Adrenal gland (tissue), 12 donors: Measurements from ENCODE around the gene ZDHHC14. TPM values are rescaled to one million over a fixed set of nuclear protein-coding genes. Genes with fewer than 3 reads are reported as not detected.

Source experiments
- DNase-seq, 7 donors: peaks; one replicate each; pipeline ENCODE4 v3.0.0-alpha.2; 2019 to 2020
- H3K27ac ChIP-seq, 5 donors: fragments of 200-600 bp; sonication (generic) in 4 of 5; 1 replicate in 3 of 5; 2 replicates in 2 of 5; pipeline versions ENCODE4 v1.5.1 to v1.8.0; 2016 to 2020; ENCODE audit warnings: mild to moderate bottlenecking in 1 of 5
- H3K27me3 ChIP-seq: fragments of 200-600 bp; 2 replicates; pipeline ENCODE4 v1.8.0; 2021
- H3K36me3 ChIP-seq, 2 donors: fragments of 200-600 bp; replicated peaks in 1 of 2; 1 replicate in 1 of 2; 2 replicates in 1 of 2; pipeline versions ENCODE4 v1.5.1 to v1.8.0; 2018 to 2022
- H3K4me1 ChIP-seq, 2 donors: fragments of 200-600 bp; replicated peaks in 1 of 2; 1 replicate in 1 of 2; 2 replicates in 1 of 2; pipeline versions ENCODE4 v1.5.1 to v1.8.0; 2018 to 2021
- H3K4me3 ChIP-seq, 4 donors: fragments of 200-600 bp; sonication (generic) in 3 of 4; one replicate each; pipeline ENCODE4 v1.5.1; 2016 to 2018
- H3K9me3 ChIP-seq, 3 donors: fragments of 200-600 bp; sonication (generic) in 1 of 3; replicated peaks in 1 of 3; 1 replicate in 2 of 3; 2 replicates in 1 of 3; pipeline versions ENCODE4 v1.5.1 to v1.8.0; 2016 to 2021
- CTCF ChIP-seq, 6 experiments: fragments of 450-650 bp in 4 of 6; fragments of 200-600 bp in 2 of 6; sonication (generic) in 1 of 6; IDR thresholded peaks; 1 replicate in 5 of 6; 2 replicates in 1 of 6; pipeline versions ENCODE4 v1.5.1 to v1.8.0; 2016 to 2021; ENCODE audit warnings: antibody characterized with exemption in 6 of 6, mild to moderate bottlenecking in 2 of 6, moderate library complexity in 1 of 6
- POLR2A ChIP-seq, 2 donors: fragments of 450-650 bp; IDR thresholded peaks; one replicate each; pipeline ENCODE4 v1.6.1; 2017; ENCODE audit warnings: antibody characterized with exemption in 2 of 2, mild to moderate bottlenecking in 2 of 2, moderate library complexity in 1 of 2
- WGBS, 4 donors: extraction: QIAGEN DNeasy Blood & Tissue Kit in 2 of 4; methylation state at CpG; one replicate each; pipeline versions ENCODE4 v1.1.5 to v1.1.7; 2013 to 2017; 5-methylcytosine and 5-hydroxymethylcytosine counted together
- intact Hi-C, 2 donors: fragments of 100-400 bp; cut with DNase I; formaldehyde crosslinking; loops; one replicate each; pipeline versions ENCODE4 v1.14.1 to v1.15.0; 2022 to 2023
- polyA plus RNA-seq, 3 donors: library from polyadenylated mRNA; stranded (reverse); fragments of 200-250 nt in 2 of 3; fragments of 350-450 nt in 1 of 3; fragmentation: Illumina TruSeq in 1 of 3; extraction: RNeasy Lipid Tissue Mini Kit (QIAGEN cat#74804) in 1 of 3; gene quantifications; one replicate each; pipeline ENCODE4 v1.2.3, GENCODE V29; 2013 to 2014
- total RNA-seq, 9 donors: library from RNA; depleted of rRNA in 4 of 9; stranded (reverse); fragments of >200 nt in 4 of 9; fragments of 120-200 nt in 1 of 9; fragmentation: NEBNext Ultra II Directional in 1 of 9; extraction: Animal tissue kit (Norgen Biotek cat#: 25700) in 1 of 9; gene quantifications; one replicate each; pipeline versions ENCODE4 v1.1.0 to v1.2.4, GENCODE V29; 2013 to 2023
- donor health status: healthy with polysubstance abuse.
- donor health status: Bipolar disorder and iron deficiency.
- donor health status: DM: yes; HTN: yes; CAD: no.
- donor health status: DM: no; HTN: no; CAD: no.
- donor health status: DM: no; HTN: no; CAD: no.
- donor health status: DM: yes; HTN: yes; CAD: no.

The ZDHHC14 gene
- total and polyA plus RNA-seq, 12 donors: 3.8 to 14.3 (median 8.8) TPM

GRCh38 chr6:157556671-157557430 lies 175.9 kb downstream of the ZDHHC14 start:
- intact Hi-C loops: no loop called here
- no peaks in the 10 kb centered on the region for H3K9me3 ChIP-seq
- H3K27ac ChIP-seq: no peak overlapping the region
- H3K27me3 ChIP-seq: no peaks in the 10 kb centered on the region
- peak in 1 of 7 donors; percentile 37 for DNase-seq
- no peaks in the 10 kb centered on the region for H3K4me1 ChIP-seq
- TF ChIP-seq POLR2A (IDR thresholded peaks at IDR 0.05) (no peak), CTCF (IDR thresholded peaks at IDR 0.05) (no peak)
- 83 to 90% (median 87%) methylated on average over 19 to 21 of the region's 21 CpGs for WGBS, 4 donors
- H3K36me3 ChIP-seq: no peaks in the 10 kb centered on the region
- no peak overlapping the region for H3K4me3 ChIP-seq

- H3K27ac ChIP-seq: no peak overlapping the region
- no peaks in the 10 kb centered on the region for H3K9me3 ChIP-seq
- H3K4me1 ChIP-seq: no peaks in the 10 kb centered on the region
- TF ChIP-seq POLR2A (IDR thresholded peaks at IDR 0.05): no peak
- no peak for TF ChIP-seq CTCF (IDR thresholded peaks at IDR 0.05)
- 83 to 88% (median 86%) methylated on average over 5 to 6 of the region's 6 CpGs for WGBS, 4 donors
- H3K4me3 ChIP-seq: no peak overlapping the region
- H3K27me3 ChIP-seq: no peaks in the 10 kb centered on the region
- intact Hi-C loops: no loop called here
- DNase-seq: no peak
- H3K36me3 ChIP-seq: no peaks in the 10 kb centered on the region
These were observed 176.6 kb downstream of the ZDHHC14 start for GRCh38 chr6:157557559-157557958.

- Histone ChIP-seq H3K36me3 (no peaks in the 10 kb centered on the region), H3K27me3 (no peaks in the 10 kb centered on the region), H3K9me3 (no peaks in the 10 kb centered on the region), H3K4me1 (no peaks in the 10 kb centered on the region), H3K27ac (no peak overlapping the region), H3K4me3 (no peak overlapping the region)
- no peak for DNase-seq
- WGBS, 4 donors: 95 to 98% (median 96%) methylated on average over 3 of the region's 3 CpGs
- intact Hi-C loops: no loop called here
- TF ChIP-seq POLR2A (IDR thresholded peaks at IDR 0.05): no peak
- no peak for TF ChIP-seq CTCF (IDR thresholded peaks at IDR 0.05)
These were observed 177.1 kb downstream of the ZDHHC14 start for GRCh38 chr6:157558049-157558448.

- WGBS, 4 donors: 64 to 69% (median 67%) methylated on average over 2 of the region's 2 CpGs
- Histone ChIP-seq H3K27ac (no peak overlapping the region), H3K27me3 (no peaks in the 10 kb centered on the region), H3K9me3 (no peaks in the 10 kb centered on the region), H3K4me3 (no peak overlapping the region), H3K4me1 (no peaks in the 10 kb centered on the region), H3K36me3 (no peaks in the 10 kb centered on the region)
- intact Hi-C loops: no loop called here
- no peak for DNase-seq
- TF ChIP-seq POLR2A (IDR thresholded peaks at IDR 0.05) (no peak), CTCF (IDR thresholded peaks at IDR 0.05) (no peak)
These were observed 177.7 kb downstream of the ZDHHC14 start for GRCh38 chr6:157558487-157559200.
